ENCODE data around the gene SLC19A2.

DNA sequence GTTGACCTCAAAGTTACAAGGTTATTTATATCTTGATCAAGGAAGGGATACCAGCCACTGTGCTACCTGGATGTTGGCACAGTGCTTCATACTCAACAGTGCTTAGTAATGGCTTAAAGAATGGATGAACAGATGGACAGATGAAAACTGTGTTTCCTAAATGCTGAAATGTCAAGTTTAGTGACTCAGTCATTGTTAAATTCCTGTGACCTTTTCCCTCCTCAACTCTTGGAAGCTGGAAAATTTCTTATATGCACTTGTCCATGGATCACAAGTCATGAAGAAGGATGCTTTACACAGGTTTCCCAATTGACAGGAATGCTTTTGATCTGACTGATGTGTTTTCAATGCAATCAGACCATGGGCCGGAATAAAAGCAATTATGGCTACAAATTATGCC, 39.6 kb upstream of the SLC19A2 start:
- TF ChIP-seq, protein P1, sequence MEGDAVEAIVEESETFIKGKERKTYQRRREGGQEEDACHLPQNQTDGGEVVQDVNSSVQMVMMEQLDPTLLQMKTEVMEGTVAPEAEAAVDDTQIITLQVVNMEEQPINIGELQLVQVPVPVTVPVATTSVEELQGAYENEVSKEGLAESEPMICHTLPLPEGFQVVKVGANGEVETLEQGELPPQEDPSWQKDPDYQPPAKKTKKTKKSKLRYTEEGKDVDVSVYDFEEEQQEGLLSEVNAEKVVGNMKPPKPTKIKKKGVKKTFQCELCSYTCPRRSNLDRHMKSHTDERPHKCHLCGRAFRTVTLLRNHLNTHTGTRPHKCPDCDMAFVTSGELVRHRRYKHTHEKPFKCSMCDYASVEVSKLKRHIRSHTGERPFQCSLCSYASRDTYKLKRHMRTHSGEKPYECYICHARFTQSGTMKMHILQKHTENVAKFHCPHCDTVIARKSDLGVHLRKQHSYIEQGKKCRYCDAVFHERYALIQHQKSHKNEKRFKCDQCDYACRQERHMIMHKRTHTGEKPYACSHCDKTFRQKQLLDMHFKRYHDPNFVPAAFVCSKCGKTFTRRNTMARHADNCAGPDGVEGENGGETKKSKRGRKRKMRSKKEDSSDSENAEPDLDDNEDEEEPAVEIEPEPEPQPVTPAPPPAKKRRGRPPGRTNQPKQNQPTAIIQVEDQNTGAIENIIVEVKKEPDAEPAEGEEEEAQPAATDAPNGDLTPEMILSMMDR (conservative IDR thresholded peaks at IDR 0.05; ENCODE audit: low read length) = no peak
- TF ChIP-seq EZH2phosphoT487 (IDR thresholded peaks at IDR 0.05; ENCODE audit: borderline replicate concordance) = no peak

All from Loucy (cell line).